ENCODE data around the gene RELA. TPM values are rescaled to one million over a fixed set of nuclear protein-coding genes. Genes with fewer than 3 reads are reported as not detected.

The RELA gene
- total and polyA plus RNA-seq, 2 of the 4 experiments (the other 2 are of a cell fraction) = 8.6 to 53.0 TPM

DNA sequence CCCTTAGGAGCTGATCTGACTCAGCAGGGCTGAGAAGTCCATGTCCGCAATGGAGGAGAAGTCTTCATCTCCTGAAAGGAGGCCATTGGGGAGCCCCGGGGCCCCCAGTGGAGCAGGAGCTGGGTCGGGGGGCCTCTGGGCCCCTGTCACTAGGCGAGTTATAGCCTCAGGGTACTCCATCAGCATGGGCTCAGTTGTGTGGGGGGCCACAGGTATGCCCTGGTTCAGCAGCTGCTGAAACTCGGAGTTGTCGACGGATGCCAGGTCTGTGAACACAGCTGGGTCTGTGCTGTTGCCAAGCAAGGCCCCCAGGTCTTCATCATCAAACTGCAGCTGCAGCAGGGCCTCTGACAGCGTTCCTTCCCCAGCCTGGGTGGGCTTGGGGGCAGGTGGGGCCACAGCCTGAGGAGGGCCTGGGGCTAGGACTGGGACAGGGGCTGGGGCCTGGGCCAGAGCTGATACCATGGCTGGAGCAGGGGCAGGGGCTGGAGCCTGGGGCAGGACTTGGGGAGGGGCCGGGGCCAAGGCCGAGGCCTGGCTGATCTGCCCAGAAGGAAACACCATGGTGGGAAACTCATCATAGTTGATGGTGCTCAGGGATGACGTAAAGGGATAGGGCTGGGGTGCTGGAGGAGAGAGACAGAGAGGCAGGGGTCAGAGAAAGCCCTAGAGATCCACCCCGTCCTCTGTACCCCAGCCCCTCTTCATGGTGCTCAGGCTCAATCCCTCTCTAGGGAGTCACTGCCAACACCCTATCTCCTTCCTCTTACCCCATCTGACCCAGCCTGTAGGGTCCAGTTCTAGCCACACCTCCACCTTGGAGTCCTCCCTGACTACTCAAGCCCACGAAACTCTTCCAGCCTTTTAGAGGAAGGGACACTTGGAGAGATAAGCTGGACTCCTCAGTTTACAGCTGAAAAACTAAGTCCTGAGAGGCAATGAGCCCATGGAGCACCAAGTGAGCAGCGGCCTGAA lies 8.1 kb downstream of the RELA start:
- peaks cover 14% of the 10 kb centered on the region for H3K9me1 ChIP-seq (ENCODE audit: insufficient read depth, low read length)
- H2AFZ ChIP-seq (replicated peaks; ENCODE audit: low read length, poor library complexity) = no peak overlapping the region
- no peak overlapping the region for H4K5ac ChIP-seq (ENCODE audit: low read depth, low read length)
- no peak overlapping the region for H3K14ac ChIP-seq (replicated peaks; ENCODE audit: low read depth, low read length)
- dilution Hi-C loops (cut with HindIII; ENCODE audit: low sequenced_read_pairs, unreplicated experiment) = no loop called here
- H2BK120ac ChIP-seq (ENCODE audit: low read depth, low read length) = no peak overlapping the region
- DNase-seq (no peak), ATAC-seq (ENCODE audit: low read depth) (no peak)
- H2AK5ac ChIP-seq (ENCODE audit: low read depth, low read length) = no peak overlapping the region
- ChIA-PET CTCF (no interaction called here), POLR2A (ENCODE audit: unreplicated experiment) (interaction anchor here (0.7 kb wide), 1 partner anchor 179 kb away, joined by 7 read pairs; the partner anchor contains the start of gene SNX32)
- H3K4me3 ChIP-seq (ENCODE audit: insufficient read depth, low read depth, low read length) = no peak overlapping the region
- peaks cover 17% of the 10 kb centered on the region for H3K4me1 ChIP-seq (ENCODE audit: control insufficient read depth, insufficient read depth, low read length)
- peaks cover 61% of the 10 kb centered on the region for H3K36me3 ChIP-seq (ENCODE audit: control insufficient read depth, insufficient read depth, low read length)
- no peak overlapping the region for H3K4ac ChIP-seq (ENCODE audit: low read depth, low read length)
- H2BK20ac ChIP-seq (ENCODE audit: low read depth, low read length) = no peak overlapping the region
- peaks cover 4% of the 10 kb centered on the region; the same call in 1 of the 2 replicates for H4K20me1 ChIP-seq (ENCODE audit: insufficient read depth, low read length)
- H2AK9ac ChIP-seq (replicated peaks; ENCODE audit: low read depth, low read length, poor library complexity) = no peak overlapping the region
- H3K18ac ChIP-seq (ENCODE audit: low read depth, low read length) = no peak overlapping the region
- no peak overlapping the region for H4K8ac ChIP-seq (ENCODE audit: low read depth in 2 of 2, low read length in 2 of 2)
- TF ChIP-seq RFX5 (IDR thresholded peaks at IDR 0.05; ENCODE audit: low read depth, low read length) (no peak), NFE2L2 (IDR thresholded peaks at IDR 0.05; ENCODE audit: low read depth, low read length) (no peak), ELK1 (IDR thresholded peaks at IDR 0.05; ENCODE audit: borderline replicate concordance, low read depth, low read length) (no peak), MXI1 (IDR thresholded peaks at IDR 0.05; ENCODE audit: borderline replicate concordance, low read depth, low read length) (no peak), CHD1 (IDR thresholded peaks at IDR 0.05; ENCODE audit: low read depth, low read length) (no peak)
- TF ChIP-seq, protein P1, sequence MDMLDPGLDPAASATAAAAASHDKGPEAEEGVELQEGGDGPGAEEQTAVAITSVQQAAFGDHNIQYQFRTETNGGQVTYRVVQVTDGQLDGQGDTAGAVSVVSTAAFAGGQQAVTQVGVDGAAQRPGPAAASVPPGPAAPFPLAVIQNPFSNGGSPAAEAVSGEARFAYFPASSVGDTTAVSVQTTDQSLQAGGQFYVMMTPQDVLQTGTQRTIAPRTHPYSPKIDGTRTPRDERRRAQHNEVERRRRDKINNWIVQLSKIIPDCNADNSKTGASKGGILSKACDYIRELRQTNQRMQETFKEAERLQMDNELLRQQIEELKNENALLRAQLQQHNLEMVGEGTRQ (IDR thresholded peaks at IDR 0.05; ENCODE audit: low read depth, low read length) = no peak
- H3K27me3 ChIP-seq (ENCODE audit: control insufficient read depth, insufficient read depth, low read length) = no peaks in the 10 kb centered on the region
- no TSS peak for BruUV-seq (replicated peaks)
- no peaks in the 10 kb centered on the region for H3K9me3 ChIP-seq (ENCODE audit: control insufficient read depth, insufficient read depth, low read length)
- no peak overlapping the region for H2BK5ac ChIP-seq (ENCODE audit: low read depth, low read length, poor library complexity, severe bottlenecking)
- no peak overlapping the region for H3K9ac ChIP-seq (ENCODE audit: low read depth, low read length)
- H2BK15ac ChIP-seq (ENCODE audit: low read depth, low read length) = no peak overlapping the region
- no peak overlapping the region for H3K56ac ChIP-seq (ENCODE audit: extremely low read depth, insufficient read depth, low read length)
- WGBS, 2 experiments (ENCODE audit: extremely low coverage in 2 of 2, insufficient read length in 1 of 2) = 94% methylated on average over 7 of the region's 14 CpGs; no CpG with 5 or more reads in 1 of the 2 experiments
- intact Hi-C loops (cut with micrococcal nuclease) = no loop called here
- H4K91ac ChIP-seq (ENCODE audit: insufficient read depth, low read depth, low read length) = no peak overlapping the region
- in situ Hi-C loops (cut with MboI; ENCODE audit: low sequenced_read_pairs) = no loop called here
- H3K4me2 ChIP-seq (ENCODE audit: low read depth, low read length) = no peak overlapping the region
- H3K79me1 ChIP-seq (ENCODE audit: low read depth in 1 of 2, low read length in 2 of 2) = peaks cover 31 to 57% of the 10 kb centered on the region in 2 experiments; a peak in 3 of 4 replicates
- H3K27ac ChIP-seq (ENCODE audit: insufficient read depth, low read length) = no peak overlapping the region
- H3K23ac ChIP-seq (ENCODE audit: low read depth, low read length) = no peak overlapping the region
